B cell (primary cell): Measurements from ENCODE around the gene IQCH.

Experiments used
- CTCF ChIP-seq: fragments of 200-600 bp; IDR thresholded peaks from one replicate; pipeline ENCODE4 v1.8.0; 2022; ENCODE audit warnings: antibody characterized with exemption, mild to moderate bottlenecking
- EZH2 ChIP-seq: IDR thresholded peaks from 2 replicates; pipeline ENCODE4 v1.6.1; 2012; ENCODE audit warnings: borderline replicate concordance, low read depth, mild to moderate bottlenecking, moderate library complexity, low read length; ENCODE audit not compliant: insufficient read depth, poor library complexity, severe bottlenecking

- no peak for TF ChIP-seq CTCF
- TF ChIP-seq EZH2: no peak
Measured at GRCh38 chr15:67416891-67417290, 162.3 kb downstream of the IQCH start.
